GM20431 (cell line): Measurements from ENCODE around the gene SAMMSON.

Experiments
- in situ Hi-C: fragments of 300-500 bp; cut with MseI, MboI; formaldehyde crosslinking; loops from one replicate; pipeline ENCODE4 v1.15.0; 2020; ENCODE audit warnings: low sequenced_read_pairs; ENCODE audit not compliant: unreplicated experiment

SAMMSON gene

DNA sequence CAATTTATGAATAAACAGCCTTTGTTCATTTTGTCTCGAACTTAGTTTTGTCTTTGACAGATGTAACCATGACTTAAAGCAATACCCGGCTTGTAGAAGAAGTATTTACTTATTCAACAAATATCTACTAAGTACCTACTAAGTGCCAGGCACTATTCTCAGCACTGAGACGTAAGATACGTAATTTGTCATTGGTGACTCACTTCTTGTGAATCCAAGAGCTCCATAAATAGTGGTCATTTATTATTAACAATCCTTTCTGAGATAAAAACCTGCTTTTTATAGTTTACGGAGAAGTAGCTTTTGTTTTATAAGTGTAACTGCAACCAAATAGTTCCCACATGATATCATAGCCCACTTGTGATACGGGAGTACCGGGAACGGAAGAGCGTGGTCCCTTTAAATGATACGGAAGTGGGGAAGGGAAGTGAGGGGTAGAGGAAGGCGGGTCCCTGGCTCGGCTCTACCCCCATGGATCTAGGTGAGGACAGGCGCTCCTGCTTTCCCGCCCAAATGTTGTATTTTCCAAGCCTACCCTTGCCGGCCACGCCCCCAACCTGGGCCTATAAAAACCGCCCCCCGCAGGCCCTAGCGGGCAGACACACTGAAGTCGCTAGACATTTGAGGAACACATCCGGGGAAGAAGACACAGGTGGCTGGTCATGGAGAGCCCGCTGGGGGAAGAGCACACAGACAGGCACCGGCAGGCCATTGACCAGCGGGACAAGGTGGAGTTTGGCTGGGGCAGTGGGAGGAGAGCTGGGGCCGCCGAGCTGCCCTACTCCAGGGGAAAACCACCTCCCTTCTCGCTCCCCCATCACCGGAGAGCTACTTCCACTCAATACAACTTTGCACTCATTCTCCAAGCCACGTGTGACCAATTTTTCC lies at the start of gene SAMMSON:
SAMMSON (plus strand) TSS at position 594 of the 888 bp plus-strand sequence.
- in situ Hi-C loops = no loop called here

GRCh38 chr3:69951616-69952015 lies 47.9 kb upstream of the SAMMSON start:
- in situ Hi-C loops = no loop called here

GRCh38 chr3:69959581-69959980 lies 40.0 kb upstream of the SAMMSON start:
- in situ Hi-C loops = no loop called here

GRCh38 chr3:69961706-69962439 lies 37.7 kb upstream of the SAMMSON start:
- in situ Hi-C loops = no loop called here

- in situ Hi-C loops = no loop called here
These were observed 35.9 kb upstream of the SAMMSON start for GRCh38 chr3:69963643-69964042.

DNA sequence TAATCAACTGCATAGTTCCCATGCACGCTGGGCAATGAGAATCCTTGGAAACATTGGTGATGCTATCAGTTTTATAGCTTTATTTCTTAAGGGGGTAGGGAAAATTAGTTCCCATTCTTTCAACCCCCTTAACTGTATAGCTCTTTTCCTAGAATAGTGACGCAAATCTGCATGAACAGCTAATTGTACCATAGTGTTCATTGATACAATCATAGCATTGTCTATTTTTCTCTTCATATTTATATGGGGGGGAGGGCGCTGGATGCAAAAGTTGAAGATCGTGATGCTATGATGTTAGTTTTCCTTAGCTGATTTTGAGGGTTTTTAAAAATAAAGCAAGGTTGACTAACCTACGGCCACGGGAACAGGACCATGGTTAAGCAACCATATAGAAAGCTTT lies 32.4 kb upstream of the SAMMSON start:
- in situ Hi-C loops = no loop called here

GRCh38 chr3:69970827-69971226 lies 28.7 kb upstream of the SAMMSON start:
- in situ Hi-C loops = no loop called here

GRCh38 chr3:69972672-69973071 lies 26.9 kb upstream of the SAMMSON start:
- in situ Hi-C loops = no loop called here

GRCh38 chr3:69976021-69976420 lies 23.5 kb upstream of the SAMMSON start:
- in situ Hi-C loops = no loop called here

DNA sequence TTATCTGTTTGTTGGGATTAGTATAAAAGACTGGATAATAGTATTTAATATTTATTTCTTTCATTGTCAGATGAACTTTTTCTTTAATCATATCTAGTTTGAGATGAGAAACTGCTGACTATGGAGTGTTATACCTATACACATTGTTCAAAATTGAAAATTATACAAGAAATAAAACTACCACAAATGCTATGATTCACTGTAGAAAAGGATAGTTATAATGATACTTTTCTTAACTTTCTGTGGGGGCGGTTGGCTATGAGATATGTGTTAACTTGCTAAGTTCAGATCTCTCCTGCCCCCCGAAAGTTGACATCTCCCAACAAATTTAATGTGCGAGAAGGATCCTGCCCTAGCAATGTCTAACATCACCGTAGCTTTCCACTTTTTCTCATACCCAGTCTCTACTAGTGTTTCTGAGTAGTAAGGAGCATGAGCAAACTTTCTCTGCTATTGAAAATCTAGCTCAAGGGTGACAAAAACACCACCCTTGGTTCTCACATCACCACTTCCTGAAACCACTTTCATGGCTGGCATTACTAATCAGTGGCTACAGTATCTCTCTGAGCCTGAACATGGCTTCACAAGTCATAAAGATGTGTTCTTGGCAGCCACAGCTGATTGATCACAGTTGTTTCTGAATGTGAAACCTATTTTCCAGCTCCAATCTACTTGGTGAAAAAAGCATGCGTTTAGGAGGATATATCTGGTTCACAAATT lies 15.8 kb upstream of the SAMMSON start:
- in situ Hi-C loops = no loop called here

DNA sequence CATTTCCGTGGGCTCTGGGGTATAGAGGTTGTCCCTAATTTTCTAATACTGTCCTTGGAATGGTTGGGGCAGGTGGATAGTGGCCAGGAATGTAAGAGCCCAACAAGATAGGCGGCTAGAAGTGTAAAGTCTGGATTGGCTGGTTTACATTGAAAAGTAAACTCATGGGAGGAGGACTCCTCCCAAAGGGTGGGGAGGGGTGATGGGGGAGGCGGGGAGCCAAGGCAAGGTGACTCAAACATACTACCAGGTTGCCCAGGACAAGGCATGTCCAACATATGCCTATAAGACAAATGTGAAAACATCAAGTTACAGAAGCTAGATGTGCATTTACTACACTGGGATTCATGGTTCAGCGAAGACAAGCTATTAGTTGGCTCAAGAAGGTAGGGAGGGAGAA lies 14.3 kb upstream of the SAMMSON start:
- in situ Hi-C loops = no loop called here

DNA sequence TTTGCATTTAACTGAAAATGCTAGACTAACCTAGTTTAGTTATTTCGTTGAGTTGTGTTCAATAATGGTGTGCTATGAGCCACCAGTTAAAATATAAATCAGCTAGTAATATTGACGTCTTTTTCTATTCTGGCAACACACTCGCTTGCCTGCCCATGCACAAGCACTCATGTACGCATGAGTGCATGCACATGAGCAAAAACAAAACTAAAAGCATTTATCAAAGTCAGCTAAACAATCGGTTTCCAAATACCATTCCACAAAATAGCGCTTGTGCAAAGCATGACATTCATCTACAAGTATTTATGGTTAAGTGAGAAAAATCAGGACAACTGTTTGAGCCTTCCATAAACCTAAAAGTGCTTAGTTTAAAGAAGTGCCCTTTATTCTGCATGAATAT lies 13.1 kb upstream of the SAMMSON start:
- in situ Hi-C loops = no loop called here

DNA sequence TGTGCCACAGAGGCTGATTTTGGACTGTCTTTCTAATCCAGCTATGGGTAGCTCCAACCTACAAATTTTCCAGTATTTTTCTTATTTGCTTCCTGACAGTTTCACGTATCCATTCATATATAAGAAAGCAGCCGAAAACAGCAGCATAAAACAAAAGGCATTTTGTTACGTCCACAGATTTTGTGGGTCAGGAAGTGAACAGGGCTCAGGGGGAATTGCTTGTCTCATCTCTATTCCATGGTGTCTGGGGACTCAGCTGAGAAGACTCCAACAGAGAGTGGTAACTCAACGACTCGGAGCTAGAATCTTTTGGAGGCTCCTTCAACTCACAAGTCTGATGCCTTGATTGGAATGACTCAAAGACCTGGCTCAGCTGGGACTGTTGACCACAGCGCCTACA lies 11.7 kb upstream of the SAMMSON start:
- in situ Hi-C loops = no loop called here

GRCh38 chr3:69993757-69994156 lies 5.8 kb upstream of the SAMMSON start:
- in situ Hi-C loops = no loop called here

- in situ Hi-C loops = no loop called here
These were observed 4.6 kb upstream of the SAMMSON start for GRCh38 chr3:69994919-69995318.

DNA sequence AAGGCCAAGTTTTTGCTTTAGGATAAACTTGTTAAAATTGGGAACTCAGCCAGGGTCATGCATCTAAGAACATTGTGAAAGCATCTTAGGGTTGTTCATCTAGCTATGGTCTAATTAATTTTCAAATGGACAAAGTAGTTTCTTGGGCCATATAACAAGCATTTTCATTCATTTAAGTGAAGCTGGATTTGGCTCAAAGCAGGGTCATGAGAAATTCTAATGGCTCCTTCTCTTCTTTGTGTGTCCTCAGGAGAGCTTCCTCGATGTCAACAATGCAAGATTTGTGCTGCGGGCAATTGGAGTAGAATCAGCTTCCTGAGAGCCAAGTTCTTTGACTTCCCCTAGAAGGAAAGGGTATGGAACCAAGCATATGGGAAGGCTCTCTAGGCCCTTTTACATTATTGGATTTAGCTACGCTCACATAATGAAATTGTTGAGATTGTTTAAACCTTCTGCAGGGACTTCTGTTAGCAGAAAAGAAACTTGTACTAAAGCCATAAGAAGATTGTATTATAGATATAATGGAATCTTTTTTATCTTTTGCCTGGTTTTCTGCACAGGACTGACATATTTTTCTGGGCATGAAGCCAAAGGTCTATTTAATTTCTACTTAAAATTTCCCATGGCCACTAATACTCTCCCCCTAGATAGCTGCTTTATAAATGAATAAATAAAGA lies 1.8 kb upstream of the SAMMSON start:
- in situ Hi-C loops = no loop called here

DNA sequence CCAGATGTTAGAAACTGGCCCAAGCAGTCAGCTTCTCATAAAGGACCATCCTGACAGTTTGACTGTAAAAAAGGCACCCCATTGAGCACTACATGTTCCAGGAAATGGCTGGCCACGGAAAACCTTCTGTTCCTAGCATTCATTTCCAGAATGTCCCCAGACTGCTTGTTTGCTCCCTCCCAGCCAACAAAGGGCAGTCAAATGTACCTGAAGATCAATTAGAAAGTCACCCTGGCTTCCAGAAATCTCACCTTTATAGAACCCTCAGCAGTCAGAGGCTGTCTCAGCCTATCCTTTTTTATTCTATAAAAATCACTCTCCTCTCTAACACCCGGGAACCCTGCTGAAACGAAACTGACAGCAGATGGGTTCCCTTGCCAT lies 784 bp upstream of the SAMMSON start:
- in situ Hi-C loops = no loop called here

DNA sequence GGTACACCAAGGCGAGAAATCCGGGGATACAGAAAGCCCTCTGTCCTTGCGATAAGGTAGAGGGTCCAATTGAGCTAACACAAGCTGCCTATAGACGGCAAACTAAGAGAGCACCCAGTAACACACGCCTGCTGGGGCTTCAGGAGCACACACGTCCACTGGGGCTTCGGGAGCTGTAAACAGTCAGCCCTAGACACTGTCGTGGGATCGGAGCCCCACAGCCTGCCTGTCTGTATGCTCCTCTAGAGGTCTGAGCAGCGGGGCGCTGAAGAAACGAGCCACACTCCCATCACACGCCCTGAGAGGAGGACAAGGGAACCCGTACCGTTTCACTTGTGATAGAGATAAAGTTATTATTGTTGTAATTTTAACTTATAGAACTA lies 486 bp downstream of the SAMMSON start:
- in situ Hi-C loops = no loop called here

DNA sequence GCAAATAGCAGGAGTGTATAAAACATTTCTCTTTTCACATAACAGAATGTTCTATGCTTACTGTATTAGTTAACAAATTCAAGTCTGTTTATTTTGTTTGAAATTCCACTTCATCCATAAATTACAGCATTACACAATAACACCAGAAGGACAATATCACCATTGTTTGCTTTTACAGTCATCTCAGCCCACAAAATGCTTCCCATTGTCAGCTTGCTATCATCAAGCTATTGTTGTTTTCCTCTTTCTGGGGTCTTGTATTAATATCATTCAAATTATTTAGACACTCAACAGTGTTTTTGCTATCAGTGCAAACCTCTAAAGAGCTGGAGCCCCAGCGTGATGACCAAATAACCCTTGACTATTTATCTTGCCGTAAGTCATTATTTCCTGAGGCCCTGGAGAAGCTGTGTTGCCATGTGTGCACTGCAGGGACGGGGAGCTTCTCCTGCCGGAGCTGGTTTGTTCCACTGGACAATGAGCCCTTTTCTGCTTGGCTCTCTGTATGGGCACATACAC lies 1.1 kb downstream of the SAMMSON start:
- in situ Hi-C loops = no loop called here

DNA sequence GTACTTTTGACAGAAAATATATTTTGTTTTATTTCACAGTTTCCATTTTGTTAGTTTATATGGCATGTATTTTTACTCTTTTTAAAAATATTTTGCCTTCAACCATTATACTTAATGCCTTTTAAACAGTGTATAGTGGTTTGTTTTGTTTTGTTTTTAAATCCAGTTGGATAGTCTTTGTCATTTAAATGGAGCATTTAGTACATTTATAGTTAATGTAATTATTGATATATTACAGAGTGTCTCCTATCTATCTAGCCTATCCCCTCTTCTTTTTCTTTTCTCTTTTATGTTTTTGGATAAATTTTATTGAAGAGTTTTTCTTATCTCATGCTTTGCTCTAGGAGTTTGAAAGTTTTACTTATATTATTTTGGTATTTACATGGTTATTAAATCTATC lies 3.6 kb downstream of the SAMMSON start:
- in situ Hi-C loops = no loop called here
